ENCODE results near the gene NRG2.

GRCh38 chr5:140018920-140019644 is 24.0 kb downstream of the NRG2 start:
- no peak for TF ChIP-seq CSDC2 (CRISPR knock-in tag; IDR thresholded peaks at IDR 0.05)
- TF ChIP-seq ZFP30 (CRISPR knock-in tag; IDR thresholded peaks at IDR 0.05), result no peak
- TF ChIP-seq GLIS3 (CRISPR knock-in tag; IDR thresholded peaks at IDR 0.05), result no peak
- no peak for TF ChIP-seq ZFP3 (CRISPR knock-in tag; IDR thresholded peaks at IDR 0.05)
